Muscle layer of colon (tissue), 2 donors: ENCODE results near the gene MAPK4.

ENCODE experiments used
- H3K27ac ChIP-seq: one replicate; pipeline ENCODE4 v1.7.0; 2013; ENCODE audit warnings: low read depth, mild to moderate bottlenecking, low read length, moderate library complexity
- H3K27me3 ChIP-seq, 2 donors: one replicate each; pipeline ENCODE4 v1.7.0; 2013; ENCODE audit warnings: low read length in 2 of 2, mild to moderate bottlenecking in 2 of 2; ENCODE audit not compliant: insufficient read depth in 2 of 2, control insufficient read depth in 1 of 2
- H3K36me3 ChIP-seq: one replicate; pipeline ENCODE4 v1.7.0; 2013; ENCODE audit warnings: mild to moderate bottlenecking, low read length; ENCODE audit not compliant: insufficient read depth
- H3K4me1 ChIP-seq: one replicate; pipeline ENCODE4 v1.7.0; 2013; ENCODE audit warnings: mild to moderate bottlenecking, low read length; ENCODE audit not compliant: insufficient read depth
- H3K4me3 ChIP-seq, 2 donors: one replicate each; pipeline ENCODE4 v1.7.0; 2013; ENCODE audit warnings: low read length in 2 of 2, low read depth in 1 of 2, mild to moderate bottlenecking in 1 of 2, moderate library complexity in 1 of 2
- H3K9ac ChIP-seq: one replicate; pipeline ENCODE4 v1.7.0; 2013; ENCODE audit warnings: low read length
- H3K9me3 ChIP-seq: one replicate; pipeline ENCODE4 v1.7.0; 2013; ENCODE audit warnings: mild to moderate bottlenecking, low read length
- donor health status: abdominal sarcoma.
- donor health status: Adenocarcinoma of cecum.

The MAPK4 gene

GRCh38 chr18:50674307-50674980 lies 114.6 kb downstream of the MAPK4 start:
- Histone ChIP-seq H3K4me1 (no peaks in the 10 kb centered on the region), H3K4me3 (no peak overlapping the region)

DNA sequence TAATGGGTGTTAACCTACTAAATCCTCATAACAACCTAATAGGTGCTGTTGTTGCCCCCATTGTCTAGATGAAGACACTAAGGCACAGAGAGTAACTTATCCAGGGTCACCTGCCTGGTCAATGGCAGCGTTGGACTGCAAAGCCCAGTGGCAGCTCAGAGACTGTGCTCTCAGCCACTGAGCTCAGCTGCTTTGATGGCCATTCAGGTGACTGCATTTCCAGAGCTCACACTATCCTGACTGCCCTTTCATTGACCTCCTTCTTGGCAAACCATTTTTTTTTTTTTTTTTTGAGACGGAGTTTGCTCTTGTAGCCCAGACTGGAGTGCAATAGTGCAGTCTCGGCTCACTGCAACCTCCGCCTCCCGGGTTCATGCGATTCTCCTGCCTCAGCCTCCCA lies 115.2 kb downstream of the MAPK4 start:
- Histone ChIP-seq H3K4me3 (no peak overlapping the region), H3K36me3 (no peaks in the 10 kb centered on the region), H3K27me3 (no peaks in the 10 kb centered on the region), H3K4me1 (no peaks in the 10 kb centered on the region), H3K9me3 (no peaks in the 10 kb centered on the region), H3K9ac (no peak overlapping the region), H3K27ac (no peak overlapping the region)

More at GRCh38 chr18:50674307-50674980, 114.6 kb downstream of the MAPK4 start:
- Histone ChIP-seq H3K36me3 (no peaks in the 10 kb centered on the region), H3K9ac (no peak overlapping the region), H3K27me3 (no peaks in the 10 kb centered on the region), H3K9me3 (no peaks in the 10 kb centered on the region), H3K27ac (no peak overlapping the region)

GRCh38 chr18:50678651-50679050 lies 118.8 kb downstream of the MAPK4 start:
- H3K9me3 ChIP-seq = no peaks in the 10 kb centered on the region
- H3K4me1 ChIP-seq = no peaks in the 10 kb centered on the region
- no peaks in the 10 kb centered on the region for H3K27me3 ChIP-seq
- no peak overlapping the region for H3K4me3 ChIP-seq
- no peaks in the 10 kb centered on the region for H3K36me3 ChIP-seq
- H3K27ac ChIP-seq = no peak overlapping the region
- no peak overlapping the region for H3K9ac ChIP-seq

DNA sequence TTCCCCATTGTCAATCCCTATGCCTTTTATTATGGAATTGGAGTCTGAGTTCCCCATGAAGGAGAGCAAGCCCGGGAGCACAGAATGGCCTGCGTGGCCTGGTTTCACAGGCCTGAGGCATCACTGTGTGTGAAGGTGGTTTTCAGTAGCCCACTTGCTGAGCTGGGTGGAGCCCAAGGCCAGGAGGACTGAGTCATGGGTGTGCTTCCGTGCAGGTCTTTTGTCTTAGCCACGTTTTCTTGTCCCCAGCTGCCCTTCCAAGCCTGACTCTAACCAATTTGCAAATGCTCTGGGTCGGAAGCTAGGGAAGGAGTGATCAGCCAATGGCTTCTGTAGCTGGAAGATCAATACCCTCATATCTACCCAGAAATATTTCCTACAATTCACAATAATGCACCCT lies 119.2 kb downstream of the MAPK4 start:
- H3K9ac ChIP-seq = no peak overlapping the region

GRCh38 chr18:50679656-50680055 lies 119.8 kb downstream of the MAPK4 start:
- no peak overlapping the region for H3K4me3 ChIP-seq
- H3K27ac ChIP-seq = no peak overlapping the region
- H3K9me3 ChIP-seq = no peaks in the 10 kb centered on the region
- no peaks in the 10 kb centered on the region for H3K36me3 ChIP-seq
- H3K4me1 ChIP-seq = no peaks in the 10 kb centered on the region
- no peak overlapping the region for H3K9ac ChIP-seq
- H3K27me3 ChIP-seq = no peaks in the 10 kb centered on the region

More for the DNA sequence above, 119.2 kb downstream of the MAPK4 start:
- H3K27me3 ChIP-seq = no peaks in the 10 kb centered on the region
- no peaks in the 10 kb centered on the region for H3K4me1 ChIP-seq
- no peak overlapping the region for H3K27ac ChIP-seq
- H3K36me3 ChIP-seq = no peaks in the 10 kb centered on the region
- no peak overlapping the region for H3K4me3 ChIP-seq
- no peaks in the 10 kb centered on the region for H3K9me3 ChIP-seq

DNA sequence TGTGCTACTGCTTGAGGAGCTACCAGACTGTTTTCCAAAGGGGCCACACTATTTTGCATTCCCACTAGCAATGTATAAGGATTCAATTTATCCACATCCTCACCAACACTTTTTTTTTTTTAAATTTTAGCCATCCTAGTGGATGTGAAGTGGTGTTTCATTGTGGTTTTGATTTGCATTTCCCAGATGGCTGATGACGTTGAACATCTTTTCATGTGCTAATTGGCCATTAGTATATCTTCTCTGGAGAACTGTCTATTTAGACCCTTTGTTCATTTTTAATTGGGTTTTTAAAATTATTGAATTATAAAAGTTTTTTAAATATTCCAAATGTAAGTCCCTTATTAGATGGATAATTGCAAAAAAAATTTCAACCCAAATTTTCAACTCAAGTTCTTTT lies 121.1 kb downstream of the MAPK4 start:
- Histone ChIP-seq H3K4me3 (no peak overlapping the region), H3K4me1 (no peaks in the 10 kb centered on the region), H3K9me3 (no peaks in the 10 kb centered on the region), H3K36me3 (no peaks in the 10 kb centered on the region), H3K9ac (no peak overlapping the region), H3K27ac (no peak overlapping the region), H3K27me3 (no peaks in the 10 kb centered on the region)

DNA sequence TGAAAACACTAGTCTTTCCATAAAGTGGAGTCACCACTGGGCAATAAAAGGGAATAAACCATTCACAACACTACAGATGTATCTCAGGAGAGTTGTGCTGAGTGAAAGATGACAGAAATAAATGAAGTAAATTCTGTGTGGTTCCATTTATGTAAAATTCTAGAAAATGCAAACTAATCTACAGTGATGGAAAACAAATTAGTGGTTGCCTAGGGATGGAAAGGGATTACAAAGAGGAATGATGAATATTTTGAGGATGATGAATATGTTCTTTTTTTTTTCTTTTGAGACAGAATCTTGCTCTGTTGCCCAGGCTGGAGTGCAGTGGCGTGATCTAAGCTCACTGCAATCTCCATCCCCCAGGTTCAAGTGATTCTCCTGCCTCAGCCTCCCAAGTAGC lies 123.0 kb downstream of the MAPK4 start:
- Histone ChIP-seq H3K9me3 (no peaks in the 10 kb centered on the region), H3K4me1 (no peaks in the 10 kb centered on the region), H3K27me3 (no peaks in the 10 kb centered on the region), H3K27ac (no peak overlapping the region), H3K9ac (no peak overlapping the region), H3K36me3 (no peaks in the 10 kb centered on the region), H3K4me3 (no peak overlapping the region)

GRCh38 chr18:50686409-50686808 lies 126.5 kb downstream of the MAPK4 start:
- Histone ChIP-seq H3K9ac (no peak overlapping the region), H3K27me3 (no peaks in the 10 kb centered on the region), H3K36me3 (no peaks in the 10 kb centered on the region), H3K9me3 (no peaks in the 10 kb centered on the region), H3K27ac (no peak overlapping the region), H3K4me1 (no peaks in the 10 kb centered on the region), H3K4me3 (no peak overlapping the region)

- Histone ChIP-seq H3K36me3 (no peaks in the 10 kb centered on the region), H3K9me3 (no peaks in the 10 kb centered on the region), H3K27ac (no peak overlapping the region), H3K27me3 (no peaks in the 10 kb centered on the region), H3K4me1 (no peaks in the 10 kb centered on the region), H3K9ac (no peak overlapping the region), H3K4me3 (no peak overlapping the region)
Observed at GRCh38 chr18:50687491-50687890, 127.6 kb downstream of the MAPK4 start.

DNA sequence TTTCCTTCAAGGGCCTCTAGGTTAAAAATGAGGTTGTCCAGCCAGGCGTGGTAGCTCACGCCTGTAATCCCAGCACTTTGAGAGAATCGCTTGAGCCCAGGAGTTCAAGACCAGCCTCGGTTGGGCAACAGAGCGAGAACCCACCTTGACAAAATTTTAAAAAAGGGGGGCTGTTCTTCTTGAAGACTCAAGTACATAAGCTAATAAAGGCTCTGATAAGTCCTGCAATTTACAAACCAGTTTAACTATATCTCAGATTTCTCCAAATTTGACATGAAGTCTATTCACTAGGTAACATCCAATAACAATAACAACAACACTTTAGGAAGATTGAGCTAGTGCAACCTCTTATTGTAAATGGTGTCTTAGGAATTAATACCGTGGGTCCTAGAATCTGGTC lies 129.7 kb downstream of the MAPK4 start:
- Histone ChIP-seq H3K36me3 (no peaks in the 10 kb centered on the region), H3K27ac (no peak overlapping the region), H3K9ac (no peak overlapping the region), H3K27me3 (no peaks in the 10 kb centered on the region), H3K9me3 (no peaks in the 10 kb centered on the region), H3K4me1 (no peaks in the 10 kb centered on the region), H3K4me3 (no peak overlapping the region)

DNA sequence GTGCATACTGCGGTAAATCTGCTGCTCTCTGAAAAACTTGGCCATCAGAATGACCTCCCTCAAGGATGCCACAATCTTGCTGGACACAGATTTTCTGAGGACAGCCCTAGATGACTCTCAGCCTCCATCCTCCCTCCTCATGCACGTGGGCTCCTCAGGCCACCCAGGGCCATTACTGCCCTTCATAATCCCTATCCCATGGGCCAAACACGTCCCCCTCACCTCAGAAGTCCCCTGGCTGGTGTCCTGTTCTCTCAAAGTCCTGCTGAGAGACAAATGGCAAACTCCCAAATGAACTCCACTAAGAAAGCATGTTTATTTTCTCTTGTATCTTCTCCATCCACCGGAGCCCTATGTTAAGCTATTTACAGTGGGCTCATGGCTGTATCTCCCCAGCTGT lies 134.3 kb downstream of the MAPK4 start:
- Histone ChIP-seq H3K27ac (no peak overlapping the region), H3K36me3 (no peaks in the 10 kb centered on the region), H3K9me3 (no peaks in the 10 kb centered on the region), H3K9ac (no peak overlapping the region), H3K4me3 (no peak overlapping the region), H3K27me3 (no peaks in the 10 kb centered on the region), H3K4me1 (no peaks in the 10 kb centered on the region)

DNA sequence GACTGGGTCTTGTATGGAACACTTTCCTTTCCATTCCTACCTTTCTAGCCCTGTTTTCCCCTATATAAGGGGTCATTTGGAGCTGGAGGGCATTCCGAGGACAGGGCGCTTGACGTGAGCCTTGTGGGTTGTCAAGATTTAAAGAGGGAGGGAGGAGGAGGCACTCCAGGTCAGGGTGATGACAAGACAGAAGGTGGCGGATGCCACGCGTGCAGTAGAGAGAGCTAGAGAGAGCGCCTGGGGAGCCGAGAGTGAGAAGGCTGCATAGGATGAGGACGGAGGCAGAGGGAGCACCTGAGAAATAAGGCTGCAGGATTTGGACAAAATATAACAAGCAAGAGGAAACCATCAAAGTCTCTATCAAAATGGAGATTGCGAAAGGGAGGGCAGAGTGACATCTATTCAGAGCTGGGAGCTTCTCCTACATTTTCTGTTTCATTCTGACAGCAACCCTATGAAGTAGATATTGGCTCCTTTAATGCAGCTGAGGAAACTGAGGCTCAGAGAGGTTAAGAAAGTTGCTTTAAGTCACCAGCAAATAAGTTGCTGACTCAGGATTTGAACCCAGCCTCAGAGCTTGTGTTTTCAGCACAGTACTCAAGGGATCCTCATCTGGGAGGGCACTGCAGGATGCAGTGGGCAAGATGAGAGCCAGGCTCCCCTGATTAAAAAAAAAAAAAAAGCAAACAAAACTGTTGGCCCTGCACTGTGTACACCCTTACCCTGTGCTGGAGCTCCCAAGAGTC lies 135.7 kb downstream of the MAPK4 start:
- H3K4me3 ChIP-seq = no peak overlapping the region
- no peak overlapping the region for H3K9ac ChIP-seq
- no peaks in the 10 kb centered on the region for H3K27me3 ChIP-seq
- no peaks in the 10 kb centered on the region for H3K36me3 ChIP-seq
- H3K9me3 ChIP-seq = no peaks in the 10 kb centered on the region
- no peaks in the 10 kb centered on the region for H3K4me1 ChIP-seq
- H3K27ac ChIP-seq = no peak overlapping the region
